Stimulated activated CD8-positive, alpha-beta memory T cell treated with anti-CD3 and anti-CD28 coated beads, Interleukin-12 subunit alpha, Interleukin-12 subunit beta, amount 100 ng/mL, for 24 hours (primary cell): ENCODE data around the gene RAVER2.
"Not testable (repeated sequence)": the region's sequence is repeated elsewhere in the genome, so short reads cannot be mapped to it uniquely, and the experiment has no call there.

Experiments
- DNase-seq: peaks from one replicate; pipeline ENCODE4 v3.0.0-alpha.2; 2020; ENCODE audit errors: extremely low read depth

The RAVER2 gene, protein sequence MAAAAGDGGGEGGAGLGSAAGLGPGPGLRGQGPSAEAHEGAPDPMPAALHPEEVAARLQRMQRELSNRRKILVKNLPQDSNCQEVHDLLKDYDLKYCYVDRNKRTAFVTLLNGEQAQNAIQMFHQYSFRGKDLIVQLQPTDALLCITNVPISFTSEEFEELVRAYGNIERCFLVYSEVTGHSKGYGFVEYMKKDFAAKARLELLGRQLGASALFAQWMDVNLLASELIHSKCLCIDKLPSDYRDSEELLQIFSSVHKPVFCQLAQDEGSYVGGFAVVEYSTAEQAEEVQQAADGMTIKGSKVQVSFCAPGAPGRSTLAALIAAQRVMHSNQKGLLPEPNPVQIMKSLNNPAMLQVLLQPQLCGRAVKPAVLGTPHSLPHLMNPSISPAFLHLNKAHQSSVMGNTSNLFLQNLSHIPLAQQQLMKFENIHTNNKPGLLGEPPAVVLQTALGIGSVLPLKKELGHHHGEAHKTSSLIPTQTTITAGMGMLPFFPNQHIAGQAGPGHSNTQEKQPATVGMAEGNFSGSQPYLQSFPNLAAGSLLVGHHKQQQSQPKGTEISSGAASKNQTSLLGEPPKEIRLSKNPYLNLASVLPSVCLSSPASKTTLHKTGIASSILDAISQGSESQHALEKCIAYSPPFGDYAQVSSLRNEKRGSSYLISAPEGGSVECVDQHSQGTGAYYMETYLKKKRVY

DNA sequence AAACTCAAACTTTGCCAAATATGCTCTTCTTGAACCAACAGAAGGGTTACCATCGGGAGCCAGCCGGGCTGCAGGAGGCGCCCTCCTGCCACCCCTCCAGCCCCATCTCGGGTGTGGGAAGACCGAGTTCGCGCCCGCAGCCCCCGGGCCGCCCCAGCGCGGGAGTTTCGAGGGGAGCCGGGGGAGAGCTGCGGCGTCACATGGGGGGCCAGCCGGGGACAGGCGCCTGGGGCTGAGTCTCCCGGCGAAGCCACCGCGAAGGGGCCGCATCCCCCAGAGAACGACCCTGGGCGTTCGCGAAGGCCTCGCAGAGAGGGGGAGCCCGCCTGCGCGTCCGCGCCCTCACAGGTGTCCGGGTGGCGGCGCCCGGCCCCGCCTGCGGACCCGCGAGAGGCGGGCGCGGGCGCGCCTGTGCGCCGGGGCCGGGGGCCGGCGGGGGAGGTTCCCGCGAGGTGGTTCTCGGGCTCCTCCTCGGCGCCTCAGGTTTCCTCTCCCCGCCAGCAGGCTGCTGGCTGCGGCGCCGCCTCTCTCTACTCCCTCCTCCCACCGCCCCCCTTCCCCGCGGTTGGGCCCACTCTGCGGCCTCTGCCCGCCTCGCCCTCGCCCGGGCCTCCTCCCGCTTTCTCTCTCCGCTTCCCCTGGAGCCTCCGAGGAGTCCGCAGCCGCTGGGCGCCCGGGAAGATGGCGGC is at the start of gene RAVER2:
TSS of gene RAVER2 (plus strand) at position 584 of the 689 bp plus-strand sequence. CDS start at position 682, 98 bp downstream.
- no peak for DNase-seq

DNA sequence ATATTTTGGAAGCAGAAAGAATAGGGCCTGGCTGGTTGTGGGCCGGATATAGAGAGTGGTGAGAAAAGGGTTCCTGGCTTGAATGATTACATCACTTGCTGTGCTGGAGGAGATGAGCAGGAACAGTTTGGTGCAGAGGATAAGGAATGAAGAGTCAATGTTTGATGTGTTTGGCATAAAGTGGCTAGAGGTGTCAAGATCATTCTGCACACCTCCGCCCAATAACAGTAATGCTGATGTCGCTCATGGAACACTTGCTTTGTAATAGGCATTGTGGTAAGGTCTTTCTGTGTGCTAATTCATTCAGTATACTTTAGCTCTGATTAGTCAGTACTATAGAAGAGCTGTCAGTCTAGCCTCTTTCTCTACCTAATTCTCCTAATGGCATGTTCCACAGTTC is 48.0 kb upstream of the RAVER2 start:
- no peak for DNase-seq

GRCh38 chr1:64699327-64699726 is 45.5 kb upstream of the RAVER2 start:
- no peak for DNase-seq

GRCh38 chr1:64701071-64701470 is 43.8 kb upstream of the RAVER2 start:
- no peak for DNase-seq

DNA sequence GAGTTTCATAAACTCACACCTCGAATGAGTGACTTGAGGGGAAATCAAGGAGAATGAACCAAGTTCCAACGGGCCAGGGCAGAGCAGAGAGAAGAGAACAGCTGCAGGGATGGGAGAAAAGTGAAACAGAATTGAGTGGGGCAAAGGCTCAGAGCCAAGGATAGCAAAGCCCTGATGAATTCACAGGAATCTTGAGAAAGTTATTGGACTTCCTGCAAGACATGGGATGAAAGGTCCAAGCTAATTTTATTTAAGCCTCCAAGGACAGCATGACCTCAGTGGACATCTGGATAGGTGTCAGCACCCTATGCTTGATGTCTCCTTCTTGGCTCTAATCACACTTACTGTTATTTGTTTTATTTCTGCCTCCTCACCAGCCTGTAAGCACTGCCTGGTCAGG is 43.0 kb upstream of the RAVER2 start:
- no peak for DNase-seq

DNA sequence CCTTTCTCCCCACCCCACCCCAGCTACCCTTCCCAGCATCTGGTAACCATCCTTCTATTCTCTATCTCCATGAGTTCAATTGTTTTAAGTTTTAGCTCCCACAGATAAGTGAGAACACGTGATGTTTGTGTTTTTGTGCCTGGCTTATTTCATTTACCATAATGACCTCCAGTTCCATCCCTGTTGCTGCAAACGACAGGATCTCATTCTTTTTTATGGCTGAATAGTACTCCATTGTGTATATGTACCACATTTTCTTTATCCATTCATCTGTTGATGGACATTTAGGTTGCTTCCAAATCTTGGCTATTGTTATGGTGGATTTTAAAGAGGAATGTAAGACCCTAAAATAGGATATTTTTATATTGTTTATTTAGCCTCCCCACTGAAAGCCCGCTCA is 42.2 kb upstream of the RAVER2 start:
- not testable (repeated sequence) for DNase-seq

DNA sequence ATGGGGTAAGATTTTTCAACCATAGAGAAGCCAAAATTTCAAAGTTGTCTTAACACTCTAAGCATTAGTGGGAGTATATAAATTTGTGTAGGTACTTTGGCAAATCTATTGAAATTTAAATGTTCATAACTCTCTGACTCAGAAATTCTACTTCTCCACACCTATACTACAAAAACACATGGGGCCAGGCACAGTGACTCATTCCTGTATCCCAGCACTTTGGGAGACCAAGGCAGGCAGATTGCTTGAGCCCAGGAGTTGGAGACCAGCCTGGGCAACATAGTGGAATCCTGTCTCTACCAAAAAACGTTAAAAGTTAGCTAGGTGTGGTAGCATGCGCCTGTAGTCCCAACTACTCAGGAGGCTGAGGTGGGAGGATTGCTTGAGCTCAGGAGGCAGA is 41.3 kb upstream of the RAVER2 start:
- DNase-seq = no peak

- DNase-seq = no peak
These were observed 39.3 kb upstream of the RAVER2 start for GRCh38 chr1:64705591-64705990.

DNA sequence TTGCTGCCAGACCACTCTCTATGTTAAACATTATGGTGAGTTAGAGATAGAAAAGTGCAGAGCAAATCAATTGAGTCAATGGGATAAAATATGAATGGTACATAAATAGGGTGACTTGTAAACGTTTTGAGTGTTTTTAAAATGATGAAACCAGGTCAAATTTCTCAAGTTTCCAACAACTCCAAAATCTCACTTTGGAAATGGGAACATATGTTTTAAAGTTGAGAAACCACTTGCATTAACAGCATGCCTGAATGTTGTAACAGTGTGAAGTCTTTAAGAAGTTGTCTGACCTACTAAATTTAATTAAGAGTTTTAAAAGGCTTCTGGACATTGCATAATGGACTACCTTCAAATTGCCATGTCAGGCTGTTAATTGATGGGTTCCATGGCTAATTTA is 33.6 kb upstream of the RAVER2 start:
- DNase-seq = no peak

DNA sequence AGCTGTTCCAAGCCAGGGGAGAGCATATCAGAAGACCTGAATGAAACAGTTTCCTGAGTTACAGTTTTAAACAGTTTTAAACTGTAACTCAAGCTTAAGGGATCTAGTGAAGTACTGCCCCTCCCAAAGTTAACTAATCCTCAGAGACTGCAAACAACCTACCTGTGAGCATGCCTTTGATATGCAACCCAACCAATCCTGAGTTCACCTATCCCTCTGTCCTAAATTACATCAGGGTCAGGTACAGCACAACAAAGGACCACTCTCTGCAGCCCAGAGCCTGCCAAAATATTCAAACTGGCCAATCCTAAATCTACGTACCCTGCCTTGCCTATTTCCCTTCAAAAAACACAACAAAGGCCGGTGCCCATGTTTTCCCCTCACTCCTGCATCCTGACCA is 32.8 kb upstream of the RAVER2 start:
- DNase-seq = no peak

- no peak for DNase-seq
These were observed 29.7 kb upstream of the RAVER2 start for GRCh38 chr1:64715186-64715585.

GRCh38 chr1:64721135-64721534 is 23.7 kb upstream of the RAVER2 start:
- DNase-seq = no peak

DNA sequence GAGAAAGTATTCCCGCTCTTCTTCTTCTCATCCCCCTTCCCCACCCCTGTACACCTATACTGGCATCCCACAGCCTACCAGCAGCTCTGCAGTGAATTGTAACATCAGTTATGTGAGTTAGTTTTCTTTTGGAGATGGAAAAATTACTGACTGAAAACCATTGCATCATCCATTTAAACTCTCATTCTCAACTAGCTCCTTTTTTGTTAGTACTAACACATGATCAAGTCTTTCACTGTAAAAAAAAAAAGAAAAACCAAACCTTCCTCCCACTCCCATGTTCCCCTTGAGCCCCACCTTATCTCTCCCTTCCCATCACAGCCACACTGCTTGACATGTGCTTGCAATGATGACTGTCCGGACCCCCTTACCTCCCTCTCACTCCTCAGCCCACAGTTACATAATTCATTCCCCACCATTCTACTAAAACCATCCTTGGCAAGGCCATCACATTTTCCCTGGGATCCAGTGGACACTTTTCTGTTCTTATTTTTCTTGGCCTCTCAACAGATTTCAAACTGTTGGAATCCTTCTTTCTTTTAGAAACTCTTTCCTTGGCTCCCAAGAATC is 23.2 kb upstream of the RAVER2 start:
- DNase-seq = no peak

GRCh38 chr1:64727861-64728260 is 17.0 kb upstream of the RAVER2 start:
- no peak for DNase-seq

- DNase-seq = no peak
These were observed 11.1 kb upstream of the RAVER2 start for GRCh38 chr1:64733581-64734286.

- no peak for DNase-seq
These were observed 10.6 kb upstream of the RAVER2 start for GRCh38 chr1:64734287-64734652.

GRCh38 chr1:64740687-64741086 is 4.2 kb upstream of the RAVER2 start:
- DNase-seq = not testable (repeated sequence)

DNA sequence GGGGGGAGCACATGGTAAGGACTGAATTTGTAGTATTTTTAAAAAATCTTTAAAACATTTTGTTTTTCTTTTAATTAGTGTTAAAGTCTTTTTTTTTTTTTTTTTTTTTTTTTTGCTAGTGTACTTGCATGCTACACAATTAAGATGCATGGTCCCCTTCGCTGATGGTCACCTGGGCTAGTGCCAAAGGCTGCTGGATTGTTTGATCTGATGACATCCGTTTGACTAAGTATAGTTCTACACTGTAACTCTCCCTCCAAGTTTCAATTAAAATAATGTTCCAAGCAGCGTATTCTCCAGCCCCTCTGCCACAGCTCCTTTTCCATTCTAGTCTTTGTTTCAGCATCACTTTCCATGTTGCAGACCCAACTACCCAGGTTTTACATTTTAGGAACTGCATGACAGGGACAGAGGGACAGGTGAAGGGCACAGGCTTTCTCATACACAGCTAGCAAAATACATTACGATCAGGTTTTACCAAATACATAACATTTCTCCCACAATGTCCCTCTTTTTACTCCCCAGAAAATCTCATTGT is 852 bp upstream of the RAVER2 start:
- no peak for DNase-seq

GRCh38 chr1:64745181-64745985 is 508 bp downstream of the RAVER2 start:
- no peak for DNase-seq
